Prostate gland (tissue), 2 donors: ENCODE measurements around the gene RNF39. TPM values are rescaled to one million over a fixed set of nuclear protein-coding genes. Genes with fewer than 3 reads are reported as not detected.

Experiments used
- DNase-seq: peaks from one replicate; pipeline ENCODE4 v3.0.0-alpha.2; 2019; ENCODE audit warnings: low spot score
- H3K27ac ChIP-seq, 2 donors: fragments of 200-600 bp; sonication (generic); 2 replicates each; pipeline ENCODE4 v1.5.1; 2017 to 2019
- H3K27me3 ChIP-seq: fragments of 200-600 bp; sonication (generic); replicated peaks from 2 replicates; pipeline ENCODE4 v1.5.1; 2019; ENCODE audit not compliant: insufficient read depth
- H3K36me3 ChIP-seq, 2 donors: fragments of 200-600 bp; sonication (generic); 1 replicate in 1 of 2; 2 replicates in 1 of 2; pipeline versions ENCODE4 v1.5.1 to v1.8.1; 2017 to 2019
- H3K4me1 ChIP-seq: fragments of 200-600 bp; sonication (generic); replicated peaks from 2 replicates; pipeline ENCODE4 v1.5.1; 2019
- H3K4me3 ChIP-seq, 2 donors: fragments of 200-600 bp; sonication (generic); 2 replicates each; pipeline ENCODE4 v1.5.1; 2017 to 2019
- H3K9me3 ChIP-seq: fragments of 200-600 bp; sonication (generic); 2 replicates; pipeline ENCODE4 v1.5.1; 2017
- CTCF ChIP-seq, 4 experiments: fragments of 200-600 bp in 2 of 4; fragments of 450-650 bp in 2 of 4; sonication (generic) in 2 of 4; IDR thresholded peaks; 1 replicate in 3 of 4; 2 replicates in 1 of 4; pipeline ENCODE4 v1.5.1; 2016 to 2019; ENCODE audit warnings: antibody characterized with exemption in 4 of 4, mild to moderate bottlenecking in 2 of 4, moderate library complexity in 2 of 4
- POLR2A ChIP-seq: fragments of 450-650 bp; IDR thresholded peaks from one replicate; pipeline ENCODE4 v1.6.1; 2016; ENCODE audit warnings: antibody characterized with exemption, mild to moderate bottlenecking
- POLR2AphosphoS5 ChIP-seq: sonication (generic); formaldehyde crosslinking; IDR thresholded peaks from one replicate; pipeline ENCODE4 v1.6.1; 2017; ENCODE audit warnings: antibody characterized with exemption
- WGBS: methylation state at CpG from one replicate; pipeline ENCODE4 v1.1.5; 2018; 5-methylcytosine and 5-hydroxymethylcytosine counted together
- intact Hi-C: fragments of 100-400 bp; cut with DNase I; formaldehyde crosslinking; loops from one replicate; pipeline ENCODE4 v1.14.2; 2022
- total RNA-seq, 2 donors: library from RNA; depleted of rRNA; stranded (reverse); fragments of >200 nt; gene quantifications; one replicate each; pipeline ENCODE4 v1.1.0, GENCODE V29; 2016

RNF39 gene
- total RNA-seq, 2 donors from 2014 or later, result 9.0 to 29.1 TPM

GRCh38 chr6:30103872-30104179, 28.3 kb upstream of the RNF39 start:
- Histone ChIP-seq H3K36me3 (no peaks in the 10 kb centered on the region), H3K4me1 (peaks cover 16% of the 10 kb centered on the region), H3K27me3 (no peaks in the 10 kb centered on the region), H3K9me3 (no peaks in the 10 kb centered on the region), H3K27ac (no peak overlapping the region), H3K4me3 (peak overlapping the region in 1 of 2 donors; percentile 27)
- TF ChIP-seq POLR2A (no peak), CTCF (IDR thresholded peaks at IDR 0.05) (no peak), POLR2AphosphoS5 (no peak)
- intact Hi-C loops, result loop anchor here (2.0 kb wide), 1 partner anchor 27 kb away; no protein-coding TSS in a partner anchor
- 51% methylated on average over 3 of the region's 3 CpGs for WGBS
- no peak for DNase-seq

GRCh38 chr6:30102970-30103871, 27.7 kb upstream of the RNF39 start:
- peaks cover 16% of the 10 kb centered on the region for H3K4me1 ChIP-seq
- WGBS, result 5% methylated on average over 36 of the region's 36 CpGs
- DNase-seq, result peak; percentile 90
- H3K9me3 ChIP-seq, result no peaks in the 10 kb centered on the region
- no peaks in the 10 kb centered on the region for H3K36me3 ChIP-seq
- H3K27me3 ChIP-seq, result no peaks in the 10 kb centered on the region
- peak overlapping the region; percentile 62 to 64 for H3K27ac ChIP-seq
- TF ChIP-seq POLR2AphosphoS5 (peak; percentile 81), POLR2A (no peak), CTCF (IDR thresholded peaks at IDR 0.05) (peak; percentile 52 to 97 (median 92))
- peak overlapping the region; percentile 17 to 27 for H3K4me3 ChIP-seq
- intact Hi-C loops, result loop anchor here (2.0 kb wide), 1 partner anchor 28 kb away; no protein-coding TSS in a partner anchor

- DNase-seq, result peak; percentile 27
- H3K27me3 ChIP-seq, result no peaks in the 10 kb centered on the region
- H3K36me3 ChIP-seq, result no peaks in the 10 kb centered on the region
- 62% methylated on average over 15 of the region's 15 CpGs for WGBS
- peaks cover 16% of the 10 kb centered on the region for H3K4me1 ChIP-seq
- H3K27ac ChIP-seq, result peak overlapping the region; percentile 62 to 64
- TF ChIP-seq POLR2AphosphoS5 (no peak), POLR2A (no peak), CTCF (IDR thresholded peaks at IDR 0.05) (no peak)
- no peaks in the 10 kb centered on the region for H3K9me3 ChIP-seq
- intact Hi-C loops, result loop anchor here (2.0 kb wide), 1 partner anchor 28 kb away; no protein-coding TSS in a partner anchor
- peak overlapping the region in 1 of 2 donors; percentile 29 for H3K4me3 ChIP-seq
Observed at GRCh38 chr6:30102414-30102969, 26.9 kb upstream of the RNF39 start.

- DNase-seq, result peak; percentile 92
- H3K27me3 ChIP-seq, result no peaks in the 10 kb centered on the region
- TF ChIP-seq CTCF (IDR thresholded peaks at IDR 0.05) (peak in 2 of 4 experiments; percentile 29 to 31), POLR2A (peak; percentile 89), POLR2AphosphoS5 (peak; percentile 85)
- peak overlapping the region; percentile 9 to 29 for H3K4me3 ChIP-seq
- H3K4me1 ChIP-seq, result peaks cover 16% of the 10 kb centered on the region
- H3K9me3 ChIP-seq, result no peaks in the 10 kb centered on the region
- peak overlapping the region; percentile 62 to 64 for H3K27ac ChIP-seq
- H3K36me3 ChIP-seq, result no peaks in the 10 kb centered on the region
- intact Hi-C loops, result loop anchor here (2.0 kb wide), 1 partner anchor 29 kb away; no protein-coding TSS in a partner anchor
- WGBS, result 5% methylated on average over 41 of the region's 51 CpGs
Observed at GRCh38 chr6:30101444-30102413, 26.2 kb upstream of the RNF39 start.
